Caki2 (cell line): Measurements from ENCODE around the gene SPCS1. TPM values are rescaled to one million over a fixed set of nuclear protein-coding genes. Genes with fewer than 3 reads are reported as not detected.

ENCODE experiments used
- total RNA-seq: library from RNA; depleted of rRNA; stranded (reverse); fragments of >200 nt; shearing (Covaris generic); gene quantifications from 2 replicates; pipeline ENCODE4 v1.2.3, GENCODE V29; 2014; ENCODE audit warnings: low replicate concordance; rRNA removed

The SPCS1 gene
- total RNA-seq, 1 experiment from 2014 or later: 83.5 TPM

Other genes with a start within 250 kb of the SPCS1 start
- not detected in 2 replicates for gene STAB1, start 210.8 kb upstream of the SPCS1 start, total RNA-seq
- 13.2 and 14.4 TPM in 2 replicates for gene NT5DC2, start 172.2 kb upstream of the SPCS1 start, total RNA-seq
- gene UQCC5, start 169.5 kb upstream of the SPCS1 start, total RNA-seq: 1.8 and 35.7 TPM in 2 replicates
- 3.4 and 4.4 TPM in 2 replicates for gene PBRM1, start 20.2 kb upstream of the SPCS1 start, total RNA-seq
- gene GNL3, start 20.1 kb upstream of the SPCS1 start, total RNA-seq: 95.6 and 127 TPM in 2 replicates
- 60.8 and 82.8 TPM in 2 replicates for gene GLT8D1, start 315 bp upstream of the SPCS1 start, total RNA-seq
- 16.4 and 27.3 TPM in 2 replicates for gene NEK4, start 64.8 kb downstream of the SPCS1 start, total RNA-seq
- not detected in 2 replicates for gene ITIH1, start 71.5 kb downstream of the SPCS1 start, total RNA-seq
- not detected in 2 replicates for gene ITIH3, start 88.7 kb downstream of the SPCS1 start, total RNA-seq
- not detected in 2 replicates for gene ITIH4, start 124.6 kb downstream of the SPCS1 start, total RNA-seq
- gene MUSTN1, start 128.9 kb downstream of the SPCS1 start, total RNA-seq: not detected in 2 replicates
- gene STIMATE, start 191.4 kb downstream of the SPCS1 start, total RNA-seq: 7.5 and 10.4 TPM in 2 replicates